Stimulated activated CD8-positive, alpha-beta memory T cell treated with anti-CD3 and anti-CD28 coated beads, Interleukin-7, amount 100 ng/mL, for 1 hour (primary cell): ENCODE data around the gene CCL11.
"Not testable (repeated sequence)": the region's sequence is repeated elsewhere in the genome, so short reads cannot be mapped to it uniquely, and the experiment has no call there.

Experiments
- DNase-seq, 2 donors: peaks; one replicate each; pipeline ENCODE4 v3.0.0-alpha.2; 2020; ENCODE audit warnings: low read depth in 2 of 2

CCL11 gene

DNA sequence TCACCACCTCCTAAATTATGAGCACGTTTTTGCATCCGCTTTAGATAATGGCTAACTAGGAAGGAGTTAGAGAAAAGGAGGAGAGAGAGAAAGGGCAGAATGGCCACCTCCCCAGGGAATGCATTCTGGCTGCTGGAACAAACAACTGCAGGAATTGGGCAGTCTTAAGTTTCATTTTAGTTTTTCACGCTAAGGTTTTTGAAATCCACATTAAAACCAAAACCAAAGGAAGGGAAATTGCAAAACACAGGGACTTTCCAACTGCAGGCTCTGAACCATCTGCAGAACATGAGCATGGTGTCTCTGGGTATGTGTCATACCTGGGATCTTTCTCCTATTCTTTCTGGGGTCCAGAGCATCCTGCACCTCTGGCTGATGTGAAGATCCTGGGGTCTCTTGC is 21.6 kb downstream of the CCL11 start:
- no peak for DNase-seq

DNA sequence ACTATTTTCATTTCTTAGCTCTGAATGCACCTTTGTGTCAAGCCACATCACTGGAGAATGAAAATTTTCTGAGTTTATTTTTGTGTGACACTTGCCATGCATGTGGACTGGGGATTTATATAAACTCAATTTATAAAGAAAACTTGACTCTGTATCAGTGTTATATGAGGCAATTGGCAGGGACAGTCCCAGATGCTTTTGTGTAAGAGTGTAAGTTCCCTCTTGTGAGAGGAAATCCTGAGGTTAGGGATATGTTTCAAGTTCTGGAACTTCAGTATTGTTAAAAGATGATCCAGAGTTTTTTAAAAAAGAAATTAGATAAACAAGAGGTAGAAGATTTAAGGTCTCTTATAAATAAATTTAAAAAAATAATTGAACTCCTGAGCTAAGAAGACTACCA is 22.8 kb downstream of the CCL11 start:
- no peak for DNase-seq

DNA sequence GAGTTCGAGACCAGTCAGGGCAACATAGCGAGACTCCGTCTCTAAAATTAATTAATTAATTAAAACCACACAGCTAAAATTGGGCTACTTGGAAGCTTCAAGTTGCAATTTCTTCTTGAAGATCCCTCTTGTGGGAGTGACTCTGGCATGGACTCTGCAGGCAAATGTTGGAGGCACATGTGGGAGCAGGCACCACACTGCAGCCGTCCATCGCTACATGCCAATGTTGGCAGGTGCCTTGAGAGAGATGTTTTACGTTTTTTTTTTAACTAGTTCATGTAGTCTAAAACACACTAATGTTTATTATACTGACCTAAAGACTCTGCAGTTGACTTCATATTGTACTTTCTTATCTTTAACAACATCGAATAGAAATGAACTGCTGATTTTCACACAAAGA is 25.7 kb downstream of the CCL11 start:
- no peak for DNase-seq

DNA sequence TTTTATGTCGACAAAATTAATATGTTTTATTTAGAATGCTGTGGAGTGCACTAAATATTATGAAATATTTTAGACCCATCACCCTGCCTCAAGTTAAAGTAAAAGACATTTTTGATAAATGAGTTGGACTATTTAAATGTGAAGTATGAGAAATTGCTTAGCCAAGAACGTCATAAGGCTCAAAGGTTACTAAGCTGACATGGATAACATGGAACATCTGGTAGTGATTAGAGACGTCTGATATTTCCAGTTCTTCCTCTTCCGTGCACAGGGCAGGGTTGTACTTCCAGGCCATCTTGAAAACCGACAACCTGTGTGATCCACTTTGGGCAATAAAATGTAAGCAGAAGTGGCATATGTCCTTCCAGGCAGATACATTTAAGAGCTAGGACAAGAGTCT is 26.5 kb downstream of the CCL11 start:
- DNase-seq, result no peak

DNA sequence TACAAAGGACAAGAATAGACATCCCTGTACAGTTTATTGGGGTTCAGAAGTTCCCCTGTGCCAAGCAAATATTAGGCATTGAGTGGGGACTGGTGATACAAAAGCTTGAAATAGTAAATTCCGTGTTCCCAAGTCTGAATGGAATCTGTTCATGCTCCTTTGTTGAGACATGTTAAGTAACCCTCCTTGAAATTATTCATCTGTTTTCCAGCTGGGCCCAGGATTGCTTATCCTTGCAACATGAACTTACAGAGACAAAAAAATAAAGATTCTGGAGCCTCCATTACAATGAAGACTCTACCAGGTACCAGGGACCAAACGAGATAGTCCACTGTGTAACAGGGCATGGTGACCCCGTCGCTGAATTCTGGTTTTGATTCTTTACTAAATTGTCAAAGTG is 27.6 kb downstream of the CCL11 start:
- no peak for DNase-seq

DNA sequence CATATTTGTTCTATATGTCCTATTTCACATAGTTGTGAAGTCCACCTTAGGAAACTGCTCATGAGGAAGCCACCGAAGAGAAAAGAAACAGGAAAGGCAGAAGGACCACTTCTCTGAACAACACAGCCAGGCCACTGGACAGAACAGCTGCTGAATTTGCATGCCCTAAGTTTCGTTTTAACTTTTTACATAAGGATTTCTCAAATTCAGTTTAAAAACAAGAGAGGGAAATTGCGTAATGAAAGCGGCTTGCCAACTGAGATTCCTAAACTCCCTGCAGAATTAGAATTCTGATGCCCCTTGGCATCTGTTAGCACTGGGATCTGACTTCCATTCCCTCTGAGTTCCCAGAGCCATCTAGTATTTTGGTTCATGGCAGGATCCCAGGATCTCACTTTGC is 28.7 kb downstream of the CCL11 start:
- DNase-seq, result no peak

DNA sequence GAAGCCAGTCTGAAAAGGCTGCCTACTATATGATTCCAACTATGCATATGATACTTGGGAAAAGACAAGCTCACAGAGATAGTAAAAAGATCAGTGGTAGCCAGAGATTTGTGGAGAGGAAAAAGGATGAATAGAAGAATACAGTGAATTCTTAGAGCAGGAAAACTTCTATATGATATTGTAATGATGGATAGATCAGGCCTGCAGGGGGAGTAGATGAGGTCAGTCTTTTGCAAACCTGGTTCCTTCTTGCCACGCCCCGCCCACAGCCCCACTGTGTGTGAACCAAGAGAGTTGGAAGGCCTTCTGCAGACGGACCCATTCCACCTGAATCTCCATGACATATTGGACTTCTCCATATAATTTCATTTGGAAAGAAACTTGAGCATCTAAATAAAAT is 32.9 kb downstream of the CCL11 start:
- DNase-seq, result no peak

DNA sequence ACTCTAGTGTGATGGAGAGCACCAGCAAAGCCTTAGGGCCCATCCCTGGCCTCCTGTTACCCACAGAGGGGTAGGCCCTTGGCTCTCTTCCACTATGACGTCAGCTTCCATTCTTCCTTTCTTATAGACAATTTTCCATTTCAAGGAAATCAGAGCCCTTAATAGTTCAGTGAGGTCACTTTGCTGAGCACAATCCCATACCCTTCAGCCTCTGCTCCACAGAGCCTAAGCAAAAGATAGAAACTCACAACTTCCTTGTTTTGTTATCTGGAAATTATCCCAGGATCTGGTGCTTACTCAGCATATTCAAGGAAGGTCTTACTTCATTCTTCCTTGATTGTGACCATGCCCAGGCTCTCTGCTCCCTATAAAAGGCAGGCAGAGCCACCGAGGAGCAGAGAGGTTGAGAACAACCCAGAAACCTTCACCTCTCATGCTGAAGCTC is 33.5 kb downstream of the CCL11 start, which contains the start of gene CCL8:
TSS of gene CCL8 (plus strand) at position 397 of the 445 bp plus-strand sequence. CDS start 67 bp downstream, outside the sequence.
- DNase-seq, result no peak

DNA sequence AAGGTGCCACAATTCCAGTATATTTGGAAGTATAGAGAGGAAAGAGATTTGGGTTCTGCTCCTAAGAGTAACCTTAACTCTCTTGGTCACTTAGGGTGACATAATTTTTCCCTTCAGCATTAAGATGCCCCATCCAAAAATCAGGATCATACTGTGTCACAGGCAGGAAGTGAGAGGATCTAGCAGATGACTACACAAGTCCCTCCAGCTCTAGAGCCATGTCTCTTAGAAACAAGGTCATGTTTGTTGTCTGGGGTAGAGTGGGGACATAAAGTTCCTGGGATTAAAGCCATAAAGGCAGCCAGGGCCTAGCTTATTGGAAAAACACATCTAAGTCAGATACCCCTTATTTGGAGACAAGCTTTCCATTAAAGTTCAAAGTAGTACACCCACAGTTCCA is 36.4 kb downstream of the CCL11 start:
- no peak for DNase-seq

DNA sequence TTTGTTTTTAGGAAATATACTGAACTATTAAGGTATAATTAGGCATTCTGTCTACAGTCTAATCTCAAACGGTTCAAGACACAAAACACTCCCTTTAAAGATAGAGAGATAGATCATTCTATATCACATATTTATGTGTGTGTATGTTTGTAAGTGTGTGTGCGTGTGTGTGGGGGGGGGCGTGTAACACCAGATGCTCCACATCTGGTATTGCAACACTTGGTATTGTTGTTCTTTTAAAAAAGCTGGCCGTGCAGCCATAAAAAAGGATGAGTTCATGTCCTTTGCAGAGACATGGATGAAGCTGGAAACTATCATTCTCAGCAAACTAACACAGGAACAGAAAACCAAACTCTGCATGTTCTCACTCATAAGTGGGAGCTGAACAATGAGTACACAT is 42.0 kb downstream of the CCL11 start:
- DNase-seq, result not testable (repeated sequence)

DNA sequence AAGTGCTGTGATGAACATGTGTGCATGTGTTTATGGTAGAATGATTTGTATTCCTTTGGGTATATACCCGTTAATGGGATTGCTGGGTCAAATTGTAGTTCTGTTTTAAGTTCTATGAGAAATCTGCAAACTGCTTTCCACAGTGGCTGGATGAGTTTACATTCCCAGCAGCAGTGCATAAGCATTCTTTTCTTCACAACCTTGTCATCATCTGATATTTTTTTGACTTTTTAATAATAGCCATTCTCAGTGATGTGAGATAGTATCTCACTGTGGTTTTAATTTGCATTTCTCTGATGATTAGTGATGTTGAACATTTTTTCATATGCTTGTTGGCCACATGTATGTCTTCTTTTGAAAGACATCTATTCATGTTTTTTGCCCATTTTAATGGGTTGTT is 52.2 kb downstream of the CCL11 start:
- no peak for DNase-seq
